GM12864 (cell line): ENCODE measurements around the gene NPRL2.
A peak's percentile ranks its signal among the peaks of the same experiment; 100 is the strongest.

ENCODE experiments used
- DNase-seq: peaks from one replicate; pipeline ENCODE4 v3.0.0-alpha.2; 2011; ENCODE audit warnings: low read depth
- H3K4me3 ChIP-seq: 2 replicates; pipeline ENCODE4 v1.5.1; 2011; ENCODE audit warnings: mild to moderate bottlenecking, low read depth, low read length, control low read depth
- CTCF ChIP-seq: IDR thresholded peaks from 2 replicates; pipeline ENCODE4 v1.5.1; 2011; ENCODE audit warnings: low read depth, mild to moderate bottlenecking, moderate library complexity, low read length, control low read depth, inconsistent platforms; ENCODE audit errors: missing control alignments

The NPRL2 gene

GRCh38 chr3:50350527-50351322, at the start of gene NPRL2, which contains the start of gene CYB561D2:
Gene NPRL2 (minus strand): TSS chr3:50350775. CDS start chr3:50350652, 123 bp downstream.
Gene CYB561D2 (plus strand): TSS chr3:50350862. CDS start chr3:50351434, 572 bp downstream.
- H3K4me3 ChIP-seq = peak within 1 kb of the TSS; percentile 67
- no peak for TF ChIP-seq CTCF
- peak; percentile 86 for DNase-seq

- TF ChIP-seq CTCF = no peak
- DNase-seq = no peak
Observed at GRCh38 chr3:50396502-50396901, 45.9 kb upstream of the NPRL2 start.

GRCh38 chr3:50395070-50395860, 44.7 kb upstream of the NPRL2 start:
- no peak for TF ChIP-seq CTCF
- no peak for DNase-seq

More at GRCh38 chr3:50396502-50396901, 45.9 kb upstream of the NPRL2 start:
- H3K4me3 ChIP-seq = no peak overlapping the region

GRCh38 chr3:50393061-50393460, 42.5 kb upstream of the NPRL2 start:
- TF ChIP-seq CTCF = no peak
- DNase-seq = no peak

More at GRCh38 chr3:50395070-50395860, 44.7 kb upstream of the NPRL2 start:
- no peak overlapping the region for H3K4me3 ChIP-seq

GRCh38 chr3:50392101-50392715, 41.6 kb upstream of the NPRL2 start:
- H3K4me3 ChIP-seq = no peak overlapping the region
- no peak for DNase-seq
- no peak for TF ChIP-seq CTCF

More at GRCh38 chr3:50393061-50393460, 42.5 kb upstream of the NPRL2 start:
- H3K4me3 ChIP-seq = no peak overlapping the region

GRCh38 chr3:50390508-50391224, 40.1 kb upstream of the NPRL2 start:
- no peak for DNase-seq
- no peak overlapping the region for H3K4me3 ChIP-seq
- no peak for TF ChIP-seq CTCF
